SJSA1 (cell line): ENCODE data around the gene CTNNA3. TPM values are rescaled to one million over a fixed set of nuclear protein-coding genes. Genes with fewer than 3 reads are reported as not detected.

Experiments used
- DNase-seq, 2 experiments: peaks; one replicate each; pipeline ENCODE4 v3.0.0-alpha.2; 2015 to 2020; ENCODE audit warnings: low spot score in 2 of 2, low read depth in 1 of 2
- H3K27ac ChIP-seq: fragments of 250-450 bp; sonication (Bioruptor Pico); 2 replicates; pipeline ENCODE4 v1.5.1; 2020; ENCODE audit warnings: mild to moderate bottlenecking, moderate library complexity
- H3K27me3 ChIP-seq: fragments of 250-450 bp; sonication (Bioruptor Pico); replicated peaks from 2 replicates; pipeline ENCODE4 v1.5.1; 2020; ENCODE audit warnings: mild to moderate bottlenecking, moderate library complexity
- H3K36me3 ChIP-seq: fragments of 250-450 bp; sonication (Bioruptor Pico); 2 replicates; pipeline ENCODE4 v1.5.1; 2020; ENCODE audit warnings: mild to moderate bottlenecking
- H3K4me1 ChIP-seq: fragments of 250-450 bp; sonication (Bioruptor Pico); replicated peaks from 2 replicates; pipeline ENCODE4 v1.6.1; 2021; ENCODE audit warnings: mild to moderate bottlenecking
- H3K4me3 ChIP-seq: fragments of 250-450 bp; sonication (Bioruptor Pico); 2 replicates; pipeline ENCODE4 v1.5.1; 2020; ENCODE audit warnings: mild to moderate bottlenecking
- H3K9me3 ChIP-seq: fragments of 250-450 bp; sonication (Bioruptor Pico); replicated peaks from 2 replicates; pipeline ENCODE4 v1.5.1; 2020; ENCODE audit warnings: mild to moderate bottlenecking
- total RNA-seq: library from RNA; depleted of rRNA; stranded (reverse); fragments of >200 nt; shearing (Covaris generic); gene quantifications from 2 replicates; pipeline ENCODE4 v1.2.3, GENCODE V29; 2014

Gene CTNNA3
- total RNA-seq, 1 experiment from 2014 or later = 0.18 TPM

DNA sequence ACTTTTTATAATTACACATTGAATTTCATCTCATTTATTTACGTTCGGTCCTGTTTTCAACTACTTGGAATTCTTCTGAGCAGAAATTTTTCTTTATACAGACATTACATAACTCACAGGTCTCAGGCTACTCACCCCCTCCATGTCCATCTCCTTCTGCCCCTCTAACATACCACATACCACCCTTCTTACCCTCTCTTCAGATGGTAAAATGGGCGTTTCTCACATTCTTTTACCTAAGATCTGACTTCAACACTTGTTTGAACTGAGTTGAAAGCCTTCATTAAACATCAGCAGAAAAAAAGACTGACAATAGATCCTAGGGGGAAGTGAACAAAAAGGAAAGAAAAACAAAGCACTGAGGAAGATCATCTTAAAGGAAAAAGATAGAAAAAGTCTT lies 309.7 kb downstream of the CTNNA3 start:
- Histone ChIP-seq H3K4me3 (no peak overlapping the region), H3K4me1 (no peaks in the 10 kb centered on the region), H3K9me3 (no peaks in the 10 kb centered on the region), H3K36me3 (no peaks in the 10 kb centered on the region), H3K27me3 (no peaks in the 10 kb centered on the region), H3K27ac (no peak overlapping the region)
- no peak for DNase-seq

DNA sequence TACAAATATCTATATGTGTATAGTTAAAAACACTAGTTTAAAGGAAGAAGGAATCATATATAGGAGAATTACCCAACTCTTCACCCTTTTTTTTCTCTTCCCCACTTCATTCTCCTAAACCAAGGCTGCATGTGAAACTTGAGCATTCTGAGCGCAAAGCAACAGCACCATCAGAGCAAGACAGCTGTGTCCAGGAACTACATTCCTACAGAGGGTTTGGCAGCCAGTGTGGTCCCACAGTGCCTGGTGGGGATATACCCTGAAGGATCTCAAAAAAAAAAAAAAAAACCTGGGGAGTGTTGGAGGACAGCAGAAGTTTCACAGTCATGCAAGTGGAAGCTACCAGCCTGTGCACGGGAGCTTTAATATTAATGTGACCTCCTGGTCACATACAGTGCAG lies 310.4 kb downstream of the CTNNA3 start:
- Histone ChIP-seq H3K27me3 (no peaks in the 10 kb centered on the region), H3K36me3 (no peaks in the 10 kb centered on the region), H3K4me1 (no peaks in the 10 kb centered on the region), H3K27ac (no peak overlapping the region), H3K9me3 (no peaks in the 10 kb centered on the region), H3K4me3 (no peak overlapping the region)
- DNase-seq = no peak

GRCh38 chr10:67385089-67385488 lies 310.9 kb downstream of the CTNNA3 start:
- Histone ChIP-seq H3K36me3 (no peaks in the 10 kb centered on the region), H3K9me3 (no peaks in the 10 kb centered on the region), H3K27me3 (no peaks in the 10 kb centered on the region), H3K27ac (no peak overlapping the region), H3K4me1 (no peaks in the 10 kb centered on the region), H3K4me3 (no peak overlapping the region)
- no peak for DNase-seq

- H3K4me1 ChIP-seq = no peaks in the 10 kb centered on the region
Measured at GRCh38 chr10:67331121-67331910, 364.7 kb downstream of the CTNNA3 start.

GRCh38 chr10:67327626-67328535 lies 368.1 kb downstream of the CTNNA3 start:
- no peak for DNase-seq
- Histone ChIP-seq H3K9me3 (no peaks in the 10 kb centered on the region), H3K4me3 (no peak overlapping the region), H3K36me3 (no peaks in the 10 kb centered on the region), H3K27ac (no peak overlapping the region), H3K4me1 (no peaks in the 10 kb centered on the region), H3K27me3 (no peaks in the 10 kb centered on the region)

More at GRCh38 chr10:67331121-67331910, 364.7 kb downstream of the CTNNA3 start:
- no peaks in the 10 kb centered on the region for H3K27me3 ChIP-seq
- no peaks in the 10 kb centered on the region for H3K36me3 ChIP-seq
- no peak for DNase-seq
- H3K4me3 ChIP-seq = no peak overlapping the region
- H3K9me3 ChIP-seq = no peaks in the 10 kb centered on the region
- no peak overlapping the region for H3K27ac ChIP-seq

DNA sequence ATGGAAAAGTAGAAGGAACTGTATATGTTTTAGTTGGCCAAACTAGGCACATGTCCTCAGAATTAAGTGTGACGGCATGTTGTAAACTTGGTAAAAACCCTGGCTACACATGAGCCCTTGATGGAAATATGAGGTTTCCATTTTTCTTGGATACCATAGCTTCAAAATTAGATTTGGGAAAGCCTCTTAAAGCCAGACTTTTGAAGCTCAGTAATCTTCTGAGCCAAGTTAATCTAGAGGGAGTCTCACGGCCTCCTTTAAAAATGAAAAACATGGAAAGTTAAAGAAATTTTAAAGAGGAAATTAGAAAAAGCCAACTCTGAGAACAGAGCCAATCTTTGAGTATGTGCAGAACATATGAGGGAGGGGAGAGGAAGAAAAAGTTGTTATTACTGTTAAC lies 376.0 kb downstream of the CTNNA3 start:
- Histone ChIP-seq H3K27ac (no peak overlapping the region), H3K4me3 (no peak overlapping the region), H3K4me1 (no peaks in the 10 kb centered on the region), H3K27me3 (no peaks in the 10 kb centered on the region), H3K9me3 (no peaks in the 10 kb centered on the region), H3K36me3 (no peaks in the 10 kb centered on the region)
- no peak for DNase-seq

DNA sequence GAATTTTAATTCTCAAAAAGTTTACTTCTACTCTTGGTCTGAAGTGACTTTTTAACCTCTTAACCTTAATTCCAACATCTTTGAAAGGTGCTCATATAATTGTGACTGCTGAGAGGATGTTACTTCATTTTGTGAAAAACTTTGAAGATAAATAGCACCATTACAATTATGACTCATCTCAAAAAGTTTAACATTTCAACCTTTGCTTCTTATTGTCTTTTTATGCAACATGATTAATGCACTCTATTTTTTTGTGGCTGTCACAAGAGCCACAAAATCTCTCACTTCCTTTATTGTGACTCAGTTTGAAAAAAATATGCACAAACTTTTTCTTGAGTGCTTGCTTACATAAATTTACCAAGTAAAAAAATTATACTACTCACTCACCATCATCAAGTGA lies 387.1 kb downstream of the CTNNA3 start:
- DNase-seq = no peak
- H3K36me3 ChIP-seq = no peaks in the 10 kb centered on the region
- H3K9me3 ChIP-seq = no peaks in the 10 kb centered on the region
- H3K27me3 ChIP-seq = no peaks in the 10 kb centered on the region
- H3K4me3 ChIP-seq = no peak overlapping the region
- H3K27ac ChIP-seq = no peak overlapping the region
- H3K4me1 ChIP-seq = no peaks in the 10 kb centered on the region

DNA sequence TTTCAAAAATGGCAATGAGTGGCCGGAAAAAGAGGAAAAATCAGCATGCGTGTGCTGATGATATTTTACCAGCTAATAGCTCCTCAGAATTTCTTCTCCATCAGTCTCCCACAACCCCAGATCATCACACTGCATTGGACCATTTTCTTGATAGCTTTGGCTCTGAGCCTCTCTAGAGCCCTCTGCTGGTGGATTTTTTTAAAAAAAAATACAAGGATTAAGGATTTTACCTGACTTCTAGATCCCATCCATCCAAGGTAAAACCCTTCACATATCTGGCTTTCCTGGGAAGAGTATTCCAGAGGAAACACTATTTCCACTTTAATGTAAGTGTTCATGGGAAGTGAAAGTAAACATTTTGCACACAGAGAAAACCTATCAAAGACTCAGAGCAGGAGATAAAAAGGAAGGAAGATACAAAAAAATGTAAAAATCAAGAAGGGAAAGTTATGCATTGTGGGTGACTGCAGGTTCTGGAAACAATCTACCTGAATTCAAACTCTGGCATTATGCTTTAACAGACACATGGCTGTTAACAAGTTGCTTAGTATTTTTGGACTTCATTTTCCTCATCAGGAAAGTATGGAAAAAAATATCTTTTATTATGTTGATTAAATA lies 389.3 kb downstream of the CTNNA3 start:
- Histone ChIP-seq H3K27me3 (no peaks in the 10 kb centered on the region), H3K9me3 (no peaks in the 10 kb centered on the region), H3K27ac (no peak overlapping the region), H3K4me3 (no peak overlapping the region), H3K36me3 (no peaks in the 10 kb centered on the region), H3K4me1 (no peaks in the 10 kb centered on the region)
- DNase-seq = peak in 1 of 2 experiments; percentile 5

DNA sequence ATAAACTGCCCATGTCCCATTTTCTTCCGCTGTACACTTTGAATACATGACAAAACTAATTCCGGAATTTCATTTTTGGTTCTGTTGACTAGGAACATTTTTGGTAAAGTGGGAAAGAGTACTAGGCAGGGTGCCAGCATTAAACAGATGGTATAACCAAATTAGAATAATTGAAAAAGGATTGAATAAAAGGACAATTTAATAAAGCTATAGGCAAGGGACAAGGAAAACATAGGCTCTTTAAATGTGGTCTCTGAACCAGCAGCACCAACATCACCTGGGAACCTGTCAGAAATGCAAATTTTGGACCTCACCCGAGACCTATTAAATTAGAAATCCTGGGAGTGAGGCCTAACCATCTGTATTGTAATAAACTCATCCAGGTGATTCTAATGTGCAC lies 393.3 kb downstream of the CTNNA3 start:
- H3K36me3 ChIP-seq = no peaks in the 10 kb centered on the region
- no peak for DNase-seq
- no peaks in the 10 kb centered on the region for H3K9me3 ChIP-seq

GRCh38 chr10:67299761-67300160 lies 396.2 kb downstream of the CTNNA3 start:
- Histone ChIP-seq H3K4me1 (no peaks in the 10 kb centered on the region), H3K27ac (no peak overlapping the region), H3K27me3 (no peaks in the 10 kb centered on the region), H3K9me3 (no peaks in the 10 kb centered on the region), H3K4me3 (no peak overlapping the region), H3K36me3 (no peaks in the 10 kb centered on the region)
- no peak for DNase-seq

More for the DNA sequence above, 393.3 kb downstream of the CTNNA3 start:
- Histone ChIP-seq H3K27me3 (no peaks in the 10 kb centered on the region), H3K27ac (no peak overlapping the region), H3K4me3 (no peak overlapping the region), H3K4me1 (no peaks in the 10 kb centered on the region)

DNA sequence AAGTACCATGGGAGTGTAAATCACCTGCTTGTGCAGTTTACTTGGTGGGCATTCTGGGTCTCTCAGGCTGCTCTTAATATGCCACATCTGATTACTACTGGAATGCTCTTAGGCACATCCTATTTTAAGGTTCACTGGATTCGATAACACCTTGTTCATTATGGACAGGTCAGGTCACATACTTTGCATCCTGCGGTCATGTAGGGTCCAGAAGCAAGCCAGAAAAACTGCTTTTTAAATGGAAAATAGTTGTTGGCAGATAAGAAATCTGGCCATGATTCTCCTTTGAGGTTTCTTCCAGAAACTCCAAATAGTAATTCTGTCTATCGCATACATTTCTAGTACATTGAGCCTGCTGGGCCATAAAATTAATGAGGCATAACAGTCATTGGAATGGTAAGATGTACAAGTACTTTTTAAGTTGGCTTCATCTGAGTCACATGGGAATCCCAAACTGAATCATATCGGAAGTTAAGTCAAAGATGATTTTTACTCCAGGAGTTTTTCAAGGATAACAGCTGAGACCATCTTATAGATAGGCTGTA lies 398.3 kb downstream of the CTNNA3 start:
- H3K4me1 ChIP-seq = no peaks in the 10 kb centered on the region
- no peak overlapping the region for H3K27ac ChIP-seq
- no peaks in the 10 kb centered on the region for H3K27me3 ChIP-seq
- no peak overlapping the region for H3K4me3 ChIP-seq
- no peaks in the 10 kb centered on the region for H3K9me3 ChIP-seq
- DNase-seq = no peak
- no peaks in the 10 kb centered on the region for H3K36me3 ChIP-seq

DNA sequence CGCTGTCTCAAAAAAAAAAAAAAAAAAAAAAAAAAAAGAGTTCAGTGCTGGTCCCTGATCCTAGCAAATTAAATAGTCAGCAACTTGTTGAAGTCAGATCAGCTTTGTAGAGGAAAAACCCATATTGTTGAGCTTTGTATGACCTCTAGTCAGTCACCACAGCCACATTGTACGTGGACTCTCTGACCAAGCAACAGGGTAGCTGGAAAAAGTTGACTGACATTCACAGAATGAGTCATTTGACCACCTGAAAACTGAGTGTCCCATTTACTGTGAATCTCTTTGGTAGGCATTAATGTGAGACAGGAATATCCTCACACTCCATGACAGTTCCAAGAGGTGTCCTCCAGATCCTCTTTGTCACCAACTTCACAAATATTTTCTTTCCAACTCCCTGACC lies 399.1 kb downstream of the CTNNA3 start:
- Histone ChIP-seq H3K4me1 (no peaks in the 10 kb centered on the region), H3K9me3 (no peaks in the 10 kb centered on the region), H3K4me3 (no peak overlapping the region), H3K36me3 (no peaks in the 10 kb centered on the region), H3K27me3 (no peaks in the 10 kb centered on the region), H3K27ac (no peak overlapping the region)
- no peak for DNase-seq

DNA sequence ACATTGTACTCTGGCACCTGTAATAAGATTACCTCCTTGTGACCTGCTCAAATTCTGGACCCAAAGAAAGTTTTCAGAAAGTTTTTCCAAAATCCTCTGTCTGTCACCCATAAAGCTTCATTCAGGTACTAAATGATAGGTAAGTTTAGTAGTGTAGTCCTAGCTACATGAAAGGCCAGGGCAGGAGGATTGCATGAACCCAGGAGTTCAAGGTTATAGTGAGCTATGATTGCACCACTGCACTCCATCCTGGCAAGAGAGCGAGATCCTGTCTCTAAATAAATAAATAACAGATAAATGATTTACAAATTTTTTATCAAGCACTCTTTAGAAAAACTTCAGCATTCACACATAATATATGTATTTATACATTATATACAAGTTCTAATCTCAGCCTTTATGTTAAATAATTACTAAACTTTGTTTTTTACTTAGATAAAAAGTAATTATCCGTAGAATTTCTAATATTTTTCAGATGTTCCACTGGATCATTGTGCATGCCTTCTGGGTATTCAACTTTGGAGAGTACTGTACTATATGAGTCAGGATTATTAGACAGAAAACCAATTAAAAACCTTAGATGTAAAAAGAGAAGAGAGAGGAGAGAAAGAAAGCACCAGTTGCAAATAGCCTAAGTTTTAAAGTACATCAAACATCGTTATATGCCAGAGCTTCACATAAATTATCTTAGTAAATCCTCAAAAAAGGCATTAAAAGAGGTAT lies 407.1 kb downstream of the CTNNA3 start:
- DNase-seq = no peak
- Histone ChIP-seq H3K9me3 (no peaks in the 10 kb centered on the region), H3K27ac (no peak overlapping the region), H3K4me3 (no peak overlapping the region), H3K27me3 (no peaks in the 10 kb centered on the region), H3K36me3 (no peaks in the 10 kb centered on the region), H3K4me1 (no peaks in the 10 kb centered on the region)
